K562 (cell line): Measurements from ENCODE around the gene TNFAIP3. TPM values are rescaled to one million over a fixed set of nuclear protein-coding genes. Genes with fewer than 3 reads are reported as not detected.

Experiments used
- CTCF ChIP-seq, 3 experiments: IDR thresholded peaks in 2 of 3; conservative IDR thresholded peaks in 1 of 3; 2 replicates each; pipeline ENCODE4 v1.5.1; 2011 to 2012; ENCODE audit warnings: low read length in 3 of 3, mild to moderate bottlenecking in 3 of 3, control low read depth in 2 of 3, improper control_type of control experiment in 1 of 3, inconsistent platforms in 1 of 3, low read depth in 1 of 3, mixed read lengths in 1 of 3, moderate library complexity in 1 of 3; ENCODE audit not compliant: insufficient read depth in 2 of 3
- CXXC5 ChIP-seq: fragments of 250-450 bp; sonication (Bioruptor Pico); IDR thresholded peaks from 2 replicates; pipeline ENCODE4 v1.8.0; 2022; ENCODE audit warnings: inconsistent platforms, mild to moderate bottlenecking, moderate library complexity
- EHMT2 ChIP-seq: fragments of 450-650 bp; IDR thresholded peaks from 2 replicates; pipeline ENCODE4 v1.6.1; 2018; ENCODE audit warnings: antibody characterized with exemption
- FOS ChIP-seq: IDR thresholded peaks from 3 replicates; pipeline ENCODE4 v1.6.1; 2011; ENCODE audit not compliant: insufficient read length; ENCODE audit errors: extremely low read depth
- FOXK2 ChIP-seq, 2 experiments: fragments of 450-650 bp; IDR thresholded peaks in 1 of 2; conservative IDR thresholded peaks in 1 of 2; 2 replicates each; pipeline ENCODE4 v1.6.1; 2016; ENCODE audit warnings: low read depth in 2 of 2, mild to moderate bottlenecking in 1 of 2
- GATAD2B ChIP-seq: fragments of 450-650 bp; IDR thresholded peaks from 2 replicates; pipeline ENCODE4 v1.6.1; 2017; ENCODE audit warnings: mild to moderate bottlenecking, borderline replicate concordance
- GTF2A2 ChIP-seq: IDR thresholded peaks from 2 replicates; pipeline ENCODE4 v1.6.1; 2016; ENCODE audit warnings: mild to moderate bottlenecking, missing genetic modification characterization, missing compliant biosample characterization
- HDAC8 ChIP-seq: fragments of 450-650 bp; IDR thresholded peaks from 2 replicates; pipeline ENCODE4 v1.6.1; 2016; ENCODE audit warnings: mild to moderate bottlenecking, missing genetic modification characterization, moderate library complexity, missing compliant biosample characterization
- HSF4 ChIP-seq: fragments of 250-450 bp; sonication (Bioruptor Pico); IDR thresholded peaks from 2 replicates; pipeline ENCODE4 v2.1.2; 2022; ENCODE audit warnings: mild to moderate bottlenecking, moderate library complexity, borderline replicate concordance
- ILK ChIP-seq: fragments of 450-650 bp; IDR thresholded peaks from 2 replicates; pipeline ENCODE4 v1.6.1; 2016; ENCODE audit warnings: missing genetic modification characterization, low read depth, mild to moderate bottlenecking, missing compliant biosample characterization, moderate library complexity, borderline replicate concordance
- NELFE ChIP-seq: IDR thresholded peaks from 2 replicates; pipeline ENCODE4 v1.6.1; 2011; ENCODE audit warnings: mild to moderate bottlenecking; ENCODE audit not compliant: insufficient read depth, insufficient read length
- PKNOX1 ChIP-seq: fragments of 450-650 bp; IDR thresholded peaks from 2 replicates; pipeline ENCODE4 v1.6.1; 2016
- PML ChIP-seq: IDR thresholded peaks from 2 replicates; pipeline ENCODE4 v1.6.1; 2012; ENCODE audit warnings: low read length, inconsistent platforms
- SMAD2 ChIP-seq: fragments of 150-350 bp; IDR thresholded peaks from 2 replicates; pipeline ENCODE4 v1.6.1; 2014; ENCODE audit warnings: low read depth, mild to moderate bottlenecking, low read length
- SRF ChIP-seq, 2 experiments: fragments of 250-450, 450-650 bp in 1 of 2; sonication (Bioruptor Pico) in 1 of 2; sonication (generic) in 1 of 2; formaldehyde crosslinking; IDR thresholded peaks; 2 replicates each; pipeline versions ENCODE4 v1.5.0 to v1.5.1; 2020 to 2022; ENCODE audit warnings: mild to moderate bottlenecking in 1 of 2, missing genetic modification reagents in 1 of 2
- TAF9B ChIP-seq: fragments of 450-650 bp; IDR thresholded peaks from 2 replicates; pipeline ENCODE4 v1.6.1; 2018; ENCODE audit warnings: mild to moderate bottlenecking; ENCODE audit not compliant: partially characterized antibody
- TCF3 ChIP-seq: sonication (generic); formaldehyde crosslinking; IDR thresholded peaks from 2 replicates; pipeline ENCODE4 v1.4.0; 2020; ENCODE audit warnings: mild to moderate bottlenecking, missing genetic modification reagents
- VEZF1 ChIP-seq: fragments of 200-800 bp; sonication (Bioruptor generic); IDR thresholded peaks from 2 replicates; pipeline ENCODE4 v1.6.1; 2017; ENCODE audit warnings: missing genetic modification characterization, missing compliant biosample characterization
- polyA plus RNA-seq, 8 experiments: library from polyadenylated mRNA; depleted of rRNA in 4 of 8; stranded (reverse) in 5 of 8; unstranded in 3 of 8; fragments of >200 nt; fragmentation: Nextera tagmentation in 2 of 8; fragmentation: Illumina TruSeq in 1 of 8; extraction: Ambion mirVana in 2 of 8; extraction: Trizol in 1 of 8; gene quantifications; 2 replicates each; pipeline versions ENCODE4 v1.2.1 to v1.2.3, GENCODE V29; 2011 to 2014; ENCODE audit warnings: inconsistent platforms in 1 of 8, missing spikeins in 1 of 8
- total RNA-seq, 7 experiments: library from RNA; depleted of rRNA in 6 of 7; stranded (reverse); fragments of >200 nt in 6 of 7; fragmentation: Illumina TruSeq in 2 of 7; extraction: Trizol in 2 of 7; gene quantifications; 2 replicates each; pipeline versions ENCODE4 v1.2.1 to v1.2.3, GENCODE V29; 2011 to 2021; ENCODE audit warnings: low replicate concordance in 1 of 7
- TF ChIP-seq, protein P1 (sequence below): fragments of 250-450 bp; sonication (Bioruptor Pico); IDR thresholded peaks from 2 replicates; pipeline ENCODE4 v1.8.0; 2021; ENCODE audit warnings: borderline replicate concordance, mild to moderate bottlenecking, moderate library complexity; ENCODE audit not compliant: poor library complexity, severe bottlenecking
- TF ChIP-seq, protein P2 (sequence below): fragments of 450-650 bp; formaldehyde crosslinking; IDR thresholded peaks from 2 replicates; pipeline ENCODE4 v1.4.0; 2020; ENCODE audit warnings: mild to moderate bottlenecking, moderate library complexity

Gene TNFAIP3
- total and polyA plus RNA-seq, 9 of the 15 experiments (the other 6 are each of a cell fraction or from before 2014, with no cell fraction given): 0.79 to 17.0 (median 6.4) TPM

- TF ChIP-seq VEZF1 (CRISPR knock-in tag) (peak; percentile 0; the same call in 1 of the 2 replicates), PML (0 out of 2 replicates have a peak, but pooled peaks have one; percentile 45), SMAD2 (no peak), EHMT2 (no peak), FOS (no peak), CTCF (IDR thresholded peaks at IDR 0.05 in 2 of 3, conservative IDR thresholded peaks at IDR 0.05 in 1 of 3; ENCODE audit: insufficient read depth in 2 of 3, low read depth in 1 of 3, low read length in 3 of 3) (no peak), GTF2A2 (no peak), FOXK2 (conservative IDR thresholded peaks at IDR 0.05 in 1 of 2, IDR thresholded peaks at IDR 0.05 in 1 of 2; ENCODE audit: low read depth in 2 of 2) (no peak), GATAD2B (no peak), NELFE (no peak), PKNOX1 (no peak; the same call in 1 of the 2 replicates), HSF4 (CRISPR knock-in tag) (0 out of 2 replicates have a peak, but pooled peaks have one; percentile 24), HDAC8 (tag) (no peak), TCF3 (CRISPR knock-in tag) (peak; percentile 87), ILK (tag) (no peak), SRF (CRISPR knock-in tag; IDR thresholded peaks at IDR 0.05) (no peak), TAF9B (no peak), CXXC5 (CRISPR knock-in tag) (peak; percentile 69)
- TF ChIP-seq, protein P1, sequence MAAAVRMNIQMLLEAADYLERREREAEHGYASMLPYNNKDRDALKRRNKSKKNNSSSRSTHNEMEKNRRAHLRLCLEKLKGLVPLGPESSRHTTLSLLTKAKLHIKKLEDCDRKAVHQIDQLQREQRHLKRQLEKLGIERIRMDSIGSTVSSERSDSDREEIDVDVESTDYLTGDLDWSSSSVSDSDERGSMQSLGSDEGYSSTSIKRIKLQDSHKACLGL (CRISPR knock-in tag): no peak
- TF ChIP-seq, protein P2, sequence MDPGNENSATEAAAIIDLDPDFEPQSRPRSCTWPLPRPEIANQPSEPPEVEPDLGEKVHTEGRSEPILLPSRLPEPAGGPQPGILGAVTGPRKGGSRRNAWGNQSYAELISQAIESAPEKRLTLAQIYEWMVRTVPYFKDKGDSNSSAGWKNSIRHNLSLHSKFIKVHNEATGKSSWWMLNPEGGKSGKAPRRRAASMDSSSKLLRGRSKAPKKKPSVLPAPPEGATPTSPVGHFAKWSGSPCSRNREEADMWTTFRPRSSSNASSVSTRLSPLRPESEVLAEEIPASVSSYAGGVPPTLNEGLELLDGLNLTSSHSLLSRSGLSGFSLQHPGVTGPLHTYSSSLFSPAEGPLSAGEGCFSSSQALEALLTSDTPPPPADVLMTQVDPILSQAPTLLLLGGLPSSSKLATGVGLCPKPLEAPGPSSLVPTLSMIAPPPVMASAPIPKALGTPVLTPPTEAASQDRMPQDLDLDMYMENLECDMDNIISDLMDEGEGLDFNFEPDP (CRISPR knock-in tag): no peak
Measured at GRCh38 chr6:137919837-137920730, 53.0 kb downstream of the TNFAIP3 start (continued).
